Stomach (tissue), 4 donors: ENCODE measurements around the gene ERN1.

Experiments used
- EP300 ChIP-seq: sonication (generic); formaldehyde crosslinking; IDR thresholded peaks from one replicate; pipeline ENCODE4 v1.6.1; 2017; ENCODE audit warnings: antibody characterized with exemption
- POLR2A ChIP-seq, 4 donors: fragments of 450-650 bp; IDR thresholded peaks; one replicate each; pipeline ENCODE4 v1.6.1; 2016; ENCODE audit warnings: antibody characterized with exemption in 4 of 4, control low read depth in 2 of 4, mild to moderate bottlenecking in 1 of 4, moderate library complexity in 1 of 4
- POLR2AphosphoS5 ChIP-seq, 3 donors: sonication (generic); formaldehyde crosslinking; IDR thresholded peaks; one replicate each; pipeline ENCODE4 v1.6.1; 2016; ENCODE audit warnings: antibody characterized with exemption in 3 of 3
- TF ChIP-seq, protein P1 (sequence below), 7 experiments: fragments of 450-650 bp in 4 of 7; fragments of 200-600 bp in 3 of 7; sonication (generic) in 3 of 7; IDR thresholded peaks; one replicate each; pipeline ENCODE4 v1.5.1; 2016 to 2019; ENCODE audit warnings: antibody characterized with exemption in 7 of 7, control low read depth in 2 of 7, mild to moderate bottlenecking in 1 of 7

DNA sequence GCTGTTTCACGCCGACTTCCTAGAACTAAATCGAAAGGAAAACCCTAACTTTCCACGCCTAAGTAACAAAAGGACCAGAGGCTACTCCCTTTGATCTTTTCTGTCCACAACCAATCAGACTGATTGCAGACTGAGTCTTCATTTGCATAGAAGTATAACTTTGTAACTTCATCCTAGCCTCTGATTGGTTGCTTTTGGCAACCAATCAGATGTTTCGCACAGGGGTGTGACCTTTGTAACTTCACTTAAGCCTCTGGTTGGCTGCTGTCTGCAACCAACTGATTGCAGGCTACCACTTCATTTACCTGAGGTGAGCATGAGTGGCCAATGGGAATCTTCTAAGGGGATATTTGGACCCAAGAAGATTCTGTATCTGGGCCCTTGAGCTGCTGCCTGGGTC is 92.1 kb downstream of the ERN1 start:
- TF ChIP-seq, protein P1, sequence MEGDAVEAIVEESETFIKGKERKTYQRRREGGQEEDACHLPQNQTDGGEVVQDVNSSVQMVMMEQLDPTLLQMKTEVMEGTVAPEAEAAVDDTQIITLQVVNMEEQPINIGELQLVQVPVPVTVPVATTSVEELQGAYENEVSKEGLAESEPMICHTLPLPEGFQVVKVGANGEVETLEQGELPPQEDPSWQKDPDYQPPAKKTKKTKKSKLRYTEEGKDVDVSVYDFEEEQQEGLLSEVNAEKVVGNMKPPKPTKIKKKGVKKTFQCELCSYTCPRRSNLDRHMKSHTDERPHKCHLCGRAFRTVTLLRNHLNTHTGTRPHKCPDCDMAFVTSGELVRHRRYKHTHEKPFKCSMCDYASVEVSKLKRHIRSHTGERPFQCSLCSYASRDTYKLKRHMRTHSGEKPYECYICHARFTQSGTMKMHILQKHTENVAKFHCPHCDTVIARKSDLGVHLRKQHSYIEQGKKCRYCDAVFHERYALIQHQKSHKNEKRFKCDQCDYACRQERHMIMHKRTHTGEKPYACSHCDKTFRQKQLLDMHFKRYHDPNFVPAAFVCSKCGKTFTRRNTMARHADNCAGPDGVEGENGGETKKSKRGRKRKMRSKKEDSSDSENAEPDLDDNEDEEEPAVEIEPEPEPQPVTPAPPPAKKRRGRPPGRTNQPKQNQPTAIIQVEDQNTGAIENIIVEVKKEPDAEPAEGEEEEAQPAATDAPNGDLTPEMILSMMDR (IDR thresholded peaks at IDR 0.05): no peak
- TF ChIP-seq POLR2AphosphoS5 (IDR thresholded peaks at IDR 0.05) (no peak), EP300 (no peak), POLR2A (IDR thresholded peaks at IDR 0.05) (no peak)
